ENCODE data around the gene MORF4L1.
"Not testable (repeated sequence)": the region's sequence is repeated elsewhere in the genome, so short reads cannot be mapped to it uniquely, and the experiment has no call there.

MORF4L1 gene

DNA sequence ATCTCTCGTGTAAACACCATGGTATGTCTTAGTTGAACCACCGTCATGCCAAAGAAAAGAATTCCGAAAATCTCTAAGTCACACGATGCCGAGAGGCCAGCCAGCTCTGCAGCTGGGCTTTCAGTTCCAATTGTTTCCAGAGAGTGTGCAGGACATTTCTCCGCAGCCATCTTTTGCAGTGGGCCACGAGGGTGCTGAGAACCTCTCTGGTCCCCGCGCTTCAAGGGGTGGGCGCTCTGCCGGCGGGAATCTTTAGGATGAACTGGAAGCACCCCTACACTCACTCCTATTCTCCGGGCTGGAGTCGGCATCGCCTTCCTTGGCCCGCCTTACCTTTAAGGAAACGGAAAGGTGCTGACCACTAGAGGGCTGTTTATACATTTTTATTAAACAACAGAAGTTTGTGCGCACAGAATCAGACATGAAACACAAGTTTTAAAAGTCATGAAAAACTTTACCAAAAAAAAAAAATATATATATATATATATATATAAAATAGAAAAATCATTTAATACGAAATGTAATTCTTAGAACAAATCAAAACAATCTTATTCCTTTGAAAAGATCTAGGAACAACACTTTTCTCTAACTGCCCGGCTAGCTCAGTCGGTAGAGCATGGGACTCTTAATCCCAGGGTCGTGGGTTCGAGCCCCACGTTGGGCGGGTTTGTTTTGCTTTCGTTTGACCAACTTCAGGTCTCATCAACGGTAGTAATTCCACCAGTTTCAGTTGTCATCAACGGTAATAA is 12.5 kb upstream of the MORF4L1 start:
- DNase-seq = peak; percentile 80

DNA sequence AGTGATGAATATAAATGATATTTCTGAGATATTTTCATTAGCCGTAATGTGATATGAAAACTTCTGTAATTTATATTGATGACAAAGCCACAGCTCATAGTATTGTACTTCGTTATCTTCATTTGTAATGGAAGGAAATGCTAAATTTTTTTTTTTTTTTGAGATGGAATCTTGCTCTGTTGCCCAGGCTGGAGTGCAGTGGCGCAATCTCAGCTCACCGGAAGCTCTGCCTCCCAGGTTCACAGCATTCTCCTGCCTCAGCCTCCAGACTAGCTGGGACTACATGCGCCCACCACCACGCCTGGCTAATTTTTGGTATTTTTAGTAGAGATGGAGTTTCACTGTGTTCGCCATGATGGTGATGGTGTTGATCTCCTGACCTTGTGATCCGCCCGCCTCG is 7.1 kb upstream of the MORF4L1 start:
- DNase-seq = not testable (repeated sequence)

DNA sequence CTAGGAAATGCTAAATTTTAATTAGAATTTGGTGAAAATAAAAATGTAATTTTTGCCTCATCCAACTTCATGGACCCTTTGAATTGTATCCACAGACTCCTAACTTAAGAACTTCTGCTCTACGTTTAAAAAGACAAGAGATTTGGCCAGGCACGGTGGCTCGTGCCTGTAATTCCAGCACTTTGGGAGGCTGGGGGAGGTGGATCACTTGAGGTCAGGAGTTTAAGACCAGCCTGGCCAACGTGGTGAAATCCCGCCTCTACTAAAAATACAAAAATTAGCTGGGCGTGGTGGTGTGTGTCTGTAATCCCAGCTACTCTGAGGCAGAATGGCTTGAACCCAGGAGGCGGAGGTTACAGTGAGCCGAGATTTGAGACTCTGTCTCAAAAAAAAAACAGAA is 6.7 kb upstream of the MORF4L1 start:
- DNase-seq = not testable (repeated sequence)

DNA sequence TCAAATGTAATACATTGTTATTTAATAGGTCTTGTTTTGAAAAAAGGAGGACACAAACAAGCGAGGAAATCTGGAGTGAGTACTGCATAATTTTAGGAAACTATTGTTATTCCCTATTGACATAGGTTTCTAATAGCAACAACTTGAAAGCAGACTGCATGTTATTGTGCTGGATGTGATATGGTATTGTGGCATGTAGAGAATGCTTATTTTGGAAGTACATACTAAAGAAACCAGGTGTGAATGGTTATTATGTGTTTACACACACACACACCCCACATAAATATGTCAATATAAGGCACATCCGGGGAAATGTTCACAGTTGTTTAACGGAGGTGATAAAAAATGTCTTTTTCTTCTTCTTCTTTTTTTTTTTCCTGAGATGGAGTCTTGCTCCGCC is 5.9 kb upstream of the MORF4L1 start:
- no peak for DNase-seq

DNA sequence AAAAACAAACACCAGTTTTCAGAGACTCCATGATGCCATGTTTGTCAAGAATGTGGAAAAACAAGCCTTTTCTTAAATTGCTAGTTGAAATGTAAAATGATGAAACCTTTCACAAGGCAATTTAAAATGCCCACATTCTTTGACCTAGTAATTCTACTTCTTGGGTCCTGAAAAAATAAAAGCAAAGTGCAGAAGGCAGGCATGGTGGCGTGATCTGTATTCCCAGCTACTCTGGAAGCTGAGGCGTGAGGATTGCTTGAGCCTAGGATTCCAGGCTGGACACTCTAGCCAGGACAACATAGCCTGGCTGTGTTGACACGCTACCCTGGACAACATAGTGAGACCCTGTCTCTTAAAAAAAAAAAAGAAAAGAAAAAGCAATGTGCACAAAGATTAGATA is 4.3 kb upstream of the MORF4L1 start:
- DNase-seq = no peak

DNA sequence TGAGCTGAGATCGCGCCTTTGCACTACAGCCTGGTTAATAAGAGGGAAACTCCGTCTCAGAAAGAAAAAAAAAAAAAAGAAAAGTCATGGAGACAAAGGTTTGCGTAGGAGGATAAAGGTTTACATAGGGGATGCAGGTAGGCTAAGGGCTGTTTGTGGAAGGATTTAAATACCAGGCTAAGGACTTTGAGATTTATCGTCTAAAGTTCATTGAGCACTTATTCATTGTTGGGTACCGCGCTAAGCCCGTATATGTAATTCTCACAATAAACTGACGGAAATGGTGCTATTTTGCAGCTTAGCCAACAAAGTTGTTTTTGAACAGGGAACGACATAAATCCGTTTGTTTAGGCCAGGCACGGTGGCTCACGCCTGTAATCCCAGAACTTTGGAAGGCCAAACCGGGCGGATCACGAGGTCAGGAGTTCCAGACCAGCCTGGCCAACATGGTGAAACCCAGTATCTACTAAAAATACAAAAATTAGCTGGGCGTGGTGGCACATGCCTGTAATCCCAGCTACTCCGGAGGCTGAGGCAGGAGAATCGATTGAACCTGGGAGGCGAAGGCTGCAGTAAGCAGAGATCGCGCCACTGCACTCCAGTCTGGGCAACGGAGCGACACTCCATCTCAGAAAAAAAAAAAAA is 1.1 kb upstream of the MORF4L1 start:
- DNase-seq = not testable (repeated sequence)

DNA sequence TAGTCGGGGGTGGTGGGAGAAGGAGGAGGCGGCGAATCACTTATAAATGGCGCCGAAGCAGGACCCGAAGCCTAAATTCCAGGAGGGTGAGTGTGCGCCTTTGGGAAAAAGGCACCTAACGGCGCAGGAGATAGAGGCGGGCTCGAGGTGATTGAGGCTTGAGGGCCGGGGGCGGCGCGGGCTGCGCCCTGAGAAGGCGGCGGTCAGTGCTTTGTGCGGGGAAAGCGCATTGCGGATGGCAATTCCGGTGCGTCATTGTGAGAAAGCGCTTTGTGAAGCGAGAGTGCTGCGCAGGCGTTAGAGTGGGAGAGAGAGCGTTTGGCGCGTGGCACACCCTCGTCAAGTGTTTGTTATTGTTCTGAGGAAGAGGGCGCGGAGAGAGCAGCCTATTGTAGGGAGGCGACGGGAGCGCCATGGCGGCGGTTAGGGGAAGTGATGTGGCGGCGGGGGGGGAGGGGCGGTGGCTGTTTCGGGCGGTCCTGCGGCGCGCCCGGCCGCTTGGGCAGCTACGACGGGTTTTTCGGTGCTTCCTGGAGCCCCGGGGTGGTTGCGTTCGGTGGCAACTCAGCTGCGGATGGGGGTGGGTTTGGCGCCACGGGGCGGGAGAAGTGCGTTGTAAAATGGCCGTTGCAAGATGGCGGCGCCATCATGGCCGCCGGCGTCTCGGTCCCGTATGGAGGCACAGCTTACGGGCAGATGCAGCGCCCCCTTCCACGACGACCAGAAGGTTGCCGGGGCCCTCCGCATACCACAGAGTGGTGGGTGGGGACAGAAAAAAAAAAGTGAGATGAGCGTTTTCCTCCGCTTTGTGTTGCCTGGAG is 492 bp downstream of the MORF4L1 start:
- DNase-seq = peak; percentile 94

DNA sequence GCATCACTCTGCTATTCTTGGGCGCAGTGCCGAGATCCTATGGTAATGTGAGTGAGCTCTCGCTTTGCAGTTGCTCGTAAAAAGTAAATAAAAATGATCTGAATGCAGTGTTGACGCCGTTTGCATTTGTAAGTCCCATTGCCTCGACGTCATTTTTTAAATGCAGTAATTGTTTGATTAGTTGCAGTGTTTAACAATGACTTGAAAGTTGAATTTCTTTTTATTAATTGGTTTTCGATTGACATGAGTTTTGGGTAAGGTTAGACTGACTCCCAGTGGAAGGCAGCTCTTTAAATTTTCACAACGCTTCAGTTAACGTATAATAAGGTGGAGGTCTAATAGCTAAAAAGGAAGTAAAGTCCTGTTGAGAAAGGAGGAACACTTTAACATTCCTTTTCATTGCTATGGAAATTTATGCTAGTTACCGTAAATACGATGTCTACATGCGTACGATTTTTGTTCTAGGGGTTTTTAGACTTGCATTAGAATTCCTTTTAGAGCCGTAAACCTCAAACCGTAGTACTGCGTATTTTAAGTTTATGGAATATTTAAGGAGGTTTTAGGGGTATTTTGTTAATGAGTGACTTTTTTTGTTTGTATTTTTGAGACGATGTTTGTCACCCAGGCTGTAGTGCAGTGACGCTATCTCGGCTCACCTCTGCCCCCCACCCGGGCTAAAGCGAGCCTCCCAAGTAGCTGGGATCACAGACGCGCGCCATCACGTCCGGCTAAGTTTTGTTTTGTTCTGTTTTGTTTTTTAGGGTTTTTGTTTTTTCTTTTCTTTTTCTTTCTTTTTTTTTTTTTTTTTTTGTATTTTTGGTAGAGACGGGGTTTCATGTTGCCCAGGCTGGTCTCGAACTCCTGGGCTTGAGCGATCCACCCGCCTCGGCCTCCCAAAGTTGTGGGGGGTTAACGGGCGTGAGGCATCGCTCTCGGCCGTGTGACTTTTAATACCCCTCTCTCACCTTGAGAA is 1.4 kb downstream of the MORF4L1 start:
- DNase-seq = peak; percentile 30

DNA sequence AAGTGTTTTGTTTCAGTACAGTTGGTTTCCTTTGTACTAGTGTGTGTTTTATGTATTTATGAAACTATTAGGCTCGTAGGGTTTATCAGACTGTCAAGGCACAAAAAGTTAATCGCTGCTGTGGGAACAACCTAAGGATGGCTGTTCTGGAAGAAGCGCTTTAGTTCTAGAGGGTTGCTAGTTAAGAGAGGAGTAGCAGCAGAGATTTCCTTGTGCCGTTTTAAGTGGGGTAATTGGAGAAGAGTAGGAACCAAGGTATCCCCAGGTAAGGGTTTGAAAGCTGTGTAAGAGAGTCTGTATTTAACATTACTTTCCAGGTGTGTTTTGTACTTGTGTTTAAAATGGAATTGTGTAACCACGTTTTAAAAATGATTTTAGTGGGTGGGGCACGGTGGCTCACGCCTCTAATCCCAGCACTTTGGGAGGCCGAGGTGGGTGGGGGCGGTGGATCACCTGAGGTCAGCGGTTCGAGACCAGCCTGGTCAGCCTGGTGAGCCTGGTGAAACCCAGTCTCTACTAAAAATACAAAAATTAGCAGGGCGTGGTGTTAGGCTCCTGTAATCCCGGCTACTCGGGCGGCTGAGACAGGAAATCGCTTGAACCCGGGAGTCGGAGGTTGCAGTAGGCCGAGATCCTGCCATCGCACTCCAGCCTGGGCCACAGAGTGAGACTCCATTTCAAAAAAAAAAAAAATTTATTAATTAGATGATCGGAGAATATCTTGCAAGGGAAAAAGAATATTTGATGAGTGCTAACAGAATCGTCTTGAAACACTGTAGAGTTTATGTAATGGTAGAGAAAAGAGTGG is 2.6 kb downstream of the MORF4L1 start:
- DNase-seq = no peak

DNA sequence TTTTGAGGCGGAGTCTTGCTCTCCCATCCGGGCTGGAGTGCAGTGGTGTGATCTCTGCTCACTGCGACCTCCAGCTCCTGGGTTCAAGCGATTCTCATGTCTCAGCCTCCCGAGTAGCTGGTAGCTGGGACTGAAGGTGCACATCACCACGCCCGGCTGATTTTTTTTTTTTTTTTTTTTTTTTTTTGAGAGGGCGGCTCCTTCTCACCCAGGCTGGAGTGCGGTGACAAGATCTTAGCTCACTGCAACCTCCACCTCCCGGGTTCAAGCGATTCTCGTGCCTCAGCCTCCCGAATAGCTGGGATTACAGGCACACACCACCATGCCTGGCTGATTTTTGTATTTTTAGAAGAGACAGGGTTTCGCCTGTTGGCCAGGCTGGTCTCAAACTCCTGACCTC is 4.3 kb downstream of the MORF4L1 start:
- DNase-seq = not testable (repeated sequence)

DNA sequence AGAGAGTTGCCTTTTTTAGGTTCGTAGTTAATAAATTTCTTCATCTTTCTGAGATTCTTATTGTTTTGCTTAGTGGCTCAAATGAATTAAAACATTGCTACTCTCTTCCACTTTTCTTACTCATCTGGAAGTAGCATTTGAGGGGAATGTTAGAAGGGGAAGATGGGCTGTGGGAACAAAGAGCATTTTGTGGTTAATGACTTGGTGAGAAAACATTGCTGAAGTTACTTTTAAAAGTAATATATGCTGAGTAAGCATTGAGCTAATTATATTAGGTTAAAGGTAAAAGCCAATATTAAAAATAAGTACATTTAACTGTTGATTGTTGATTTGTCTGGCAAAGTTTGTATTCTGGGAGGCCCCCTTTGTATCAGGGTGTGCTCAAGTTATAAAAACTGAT is 5.7 kb downstream of the MORF4L1 start:
- DNase-seq = no peak

DNA sequence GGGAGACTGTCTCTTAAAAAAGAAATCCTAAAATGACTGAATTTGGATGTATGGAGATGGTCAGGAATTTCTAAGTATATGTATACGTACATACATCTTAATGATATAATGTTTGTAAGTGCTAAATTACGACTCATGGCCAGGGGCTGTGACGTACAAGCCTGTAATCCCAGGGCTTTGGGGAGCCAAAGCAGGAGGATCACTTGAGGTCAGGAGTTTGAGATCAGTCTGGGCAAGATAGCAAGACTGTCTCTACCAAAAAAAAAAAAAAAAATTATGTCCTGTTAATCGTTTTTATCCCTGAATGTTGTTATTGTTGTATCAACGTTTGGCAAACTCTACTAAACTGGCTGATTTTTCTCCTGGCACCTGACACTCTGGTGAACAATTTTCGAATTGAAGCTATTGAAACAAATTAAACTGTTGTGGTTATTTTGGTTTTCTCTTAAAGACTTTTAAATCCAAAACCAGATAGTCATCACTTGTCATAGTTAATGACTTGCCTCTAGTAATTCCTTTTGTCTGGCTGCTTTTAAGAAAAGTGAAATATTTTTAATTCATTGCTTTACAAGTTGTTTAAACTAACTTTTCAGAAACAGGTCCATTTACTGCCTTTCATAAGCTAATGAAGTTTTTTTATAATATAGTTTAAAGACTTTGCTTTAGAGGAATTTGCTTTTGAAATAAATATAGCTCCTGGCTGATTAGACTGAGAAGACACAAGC is 7.0 kb downstream of the MORF4L1 start:
- DNase-seq = no peak

DNA sequence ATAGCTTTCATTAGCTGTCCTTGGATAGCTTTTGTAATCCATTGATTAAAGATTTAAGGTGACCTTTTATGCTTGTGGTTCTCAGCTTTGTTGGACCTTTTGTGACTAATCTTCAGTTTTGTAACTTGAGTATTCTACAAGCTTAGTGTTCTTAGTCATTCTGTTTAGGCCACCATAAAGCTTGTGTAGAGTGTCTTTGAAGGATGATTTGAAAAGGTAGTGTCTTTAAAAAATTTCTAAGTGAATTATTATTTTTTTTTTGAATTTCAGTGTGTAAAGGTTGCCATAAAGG is 7.5 kb downstream of the MORF4L1 start:
- DNase-seq = no peak

DNA sequence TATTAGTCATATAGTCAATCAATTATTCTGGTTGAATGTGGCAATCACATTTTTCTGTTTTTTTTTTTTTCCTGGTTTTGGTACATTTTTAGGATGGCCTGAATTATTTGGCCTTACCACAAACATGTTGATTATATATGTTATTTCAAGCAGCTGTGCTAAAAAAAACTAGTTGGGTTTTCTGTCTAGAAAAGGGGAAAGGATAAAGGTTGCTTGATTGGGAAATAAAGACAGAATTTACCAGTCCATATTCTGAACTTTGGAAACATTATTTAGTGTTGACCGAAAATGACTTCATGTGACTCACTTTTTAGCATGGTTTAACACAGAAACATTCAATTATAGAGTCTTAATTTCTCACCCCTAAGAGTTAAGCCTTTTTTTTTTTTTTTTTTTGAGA is 8.1 kb downstream of the MORF4L1 start:
- DNase-seq = no peak

DNA sequence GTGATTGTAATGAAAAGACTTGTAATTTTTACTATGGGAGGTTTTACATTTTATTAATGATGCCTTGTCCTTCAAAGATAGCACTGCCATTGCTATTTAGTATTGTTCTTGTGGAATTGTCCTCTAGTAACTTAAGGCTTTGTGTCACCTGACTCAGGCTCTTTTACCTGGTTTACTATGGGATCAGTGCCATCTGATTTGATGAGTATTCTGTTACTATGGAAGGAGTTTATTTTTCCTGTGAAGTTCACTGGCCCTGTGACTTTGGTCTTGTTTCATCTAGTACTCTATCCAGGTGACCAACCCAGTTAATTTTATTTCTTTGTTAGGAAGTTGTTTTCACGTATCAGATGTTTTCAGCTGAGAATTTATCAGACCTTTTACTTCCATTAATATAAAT is 9.0 kb downstream of the MORF4L1 start:
- DNase-seq = no peak

DNA sequence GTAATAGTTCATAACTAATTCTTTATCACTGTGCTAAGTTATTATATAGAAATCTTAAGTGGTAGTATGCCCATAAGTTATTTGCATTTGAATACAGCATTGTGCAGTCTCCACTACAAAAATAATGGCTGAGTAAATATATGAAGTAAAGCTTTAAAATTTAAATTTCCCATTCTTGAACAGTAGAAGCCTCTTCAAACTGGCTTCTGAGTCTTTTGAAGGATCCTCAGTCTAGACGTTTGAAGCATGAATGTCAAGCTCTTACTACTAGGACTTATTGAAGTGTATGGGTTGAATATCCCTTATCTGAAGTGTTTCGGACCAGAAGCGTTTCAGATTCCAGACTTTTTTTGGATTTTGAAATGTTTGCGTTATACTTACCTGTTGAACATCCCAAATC is 16.3 kb downstream of the MORF4L1 start:
- no peak for DNase-seq

DNA sequence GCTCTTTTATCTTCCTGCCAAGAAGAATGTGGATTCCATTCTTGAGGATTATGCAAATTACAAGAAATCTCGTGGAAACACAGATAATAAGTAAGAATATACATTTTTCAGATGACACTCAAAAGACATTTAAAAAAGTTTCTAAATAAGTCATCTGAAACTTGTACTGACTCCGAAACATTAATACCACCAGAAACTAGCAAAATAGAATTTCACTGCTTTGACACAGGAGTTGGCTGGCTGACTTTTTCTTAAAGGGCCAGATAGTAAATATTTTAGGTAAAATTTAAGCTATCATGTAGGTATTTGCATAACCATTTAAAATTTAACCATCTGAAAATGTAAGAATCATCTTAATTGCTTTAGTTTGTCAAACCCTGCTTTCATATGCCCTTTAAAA is 20.8 kb downstream of the MORF4L1 start:
- no peak for DNase-seq

DNA sequence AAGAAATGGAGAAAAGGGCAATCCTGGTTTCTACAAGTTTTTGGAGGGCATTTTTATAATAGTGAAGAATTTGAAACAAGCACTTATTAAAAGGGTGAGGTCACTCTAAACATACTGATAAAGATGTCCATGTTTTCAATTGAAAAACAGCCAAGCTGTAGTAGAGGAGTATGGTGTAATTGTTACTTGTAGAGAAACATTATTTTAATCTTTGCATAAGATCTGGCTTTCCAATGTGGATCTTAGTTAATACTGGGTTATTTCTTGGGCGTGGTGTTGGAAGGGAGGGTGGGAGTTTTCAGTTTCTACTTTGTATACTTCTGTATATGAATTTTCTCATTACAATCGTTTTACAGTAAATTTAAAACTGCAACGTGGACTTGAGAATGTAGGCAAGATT is 22.8 kb downstream of the MORF4L1 start:
- DNase-seq = no peak

DNA sequence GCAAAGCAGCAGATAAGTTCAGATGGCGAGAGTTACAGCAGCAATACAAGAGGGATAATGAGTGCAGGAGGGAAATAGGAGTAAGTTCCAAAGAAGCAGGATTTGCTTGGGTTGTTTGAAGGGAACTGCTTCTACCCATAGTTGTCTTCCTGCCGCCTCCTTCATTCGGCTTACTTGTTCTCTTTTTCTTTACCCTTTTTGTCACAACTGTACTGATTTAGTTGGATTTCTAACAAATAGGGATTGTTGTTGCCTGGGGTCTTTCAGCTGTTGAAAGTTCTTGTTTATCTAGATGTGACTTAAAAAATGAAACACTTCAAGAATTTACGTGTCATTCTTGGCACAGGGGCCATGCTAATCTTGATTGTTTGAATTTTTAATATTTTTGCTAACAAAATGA is 25.9 kb downstream of the MORF4L1 start:
- no peak for DNase-seq

DNA sequence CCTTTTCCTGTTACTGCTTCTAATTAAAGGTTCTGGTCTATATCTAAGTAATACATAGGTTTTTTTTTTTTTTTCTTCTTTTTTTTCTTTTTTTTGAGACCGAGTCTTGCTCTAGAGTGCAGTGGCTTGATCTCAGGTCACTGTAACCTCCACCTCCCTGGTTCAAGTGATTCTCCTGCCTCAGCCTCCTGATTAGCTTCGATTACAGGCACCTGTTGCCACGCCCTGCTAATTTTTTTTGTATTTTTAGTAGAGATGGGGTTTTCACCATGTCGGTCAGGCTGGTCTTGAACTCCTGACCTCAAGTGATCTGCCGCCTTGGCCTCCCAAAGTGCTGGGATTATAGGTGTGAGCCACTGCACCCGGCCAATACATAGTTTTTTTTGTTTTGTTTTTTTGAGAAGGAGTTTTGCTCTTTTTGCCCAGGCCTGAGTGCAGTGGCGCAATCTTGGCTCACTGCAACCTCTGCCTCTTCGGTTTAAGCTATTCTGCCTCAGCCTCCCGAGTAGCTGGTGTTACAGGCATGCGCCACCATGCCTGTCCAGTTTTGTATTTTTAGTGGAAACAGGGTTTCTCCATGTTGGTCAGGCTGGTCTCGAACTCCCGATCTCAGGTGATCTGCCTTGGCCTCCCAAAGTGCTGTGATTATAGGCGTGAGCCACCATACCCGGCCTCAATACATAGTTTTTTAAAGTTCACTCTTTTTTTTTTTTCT is 28.3 kb downstream of the MORF4L1 start:
- not testable (repeated sequence) for DNase-seq

All from stimulated activated CD4-positive, alpha-beta T cell treated with anti-CD3 and anti-CD28 coated beads, Interleukin-4, amount 100 ng/mL, for 24 hours (primary cell).